ENCODE measurements around the gene ITM2C. TPM values are rescaled to one million over a fixed set of nuclear protein-coding genes. Genes with fewer than 3 reads are reported as not detected.

Gene ITM2C
- total RNA-seq, 1 experiment from 2014 or later: 21.9 TPM

- no peaks in the 10 kb centered on the region for H3K9me3 Mint-ChIP-seq (ENCODE audit: unreplicated experiment)
- no peak overlapping the region for H3K27ac Mint-ChIP-seq (ENCODE audit: low read depth, unreplicated experiment)
- H3K36me3 Mint-ChIP-seq (ENCODE audit: insufficient read depth, unreplicated experiment): no peaks in the 10 kb centered on the region
- POLR2A ChIA-PET: interaction anchor here (0.7 kb wide), 1 partner anchor 22 kb away, joined by 3 read pairs; no protein-coding TSS in a partner anchor
- intact Hi-C loops (cut with micrococcal nuclease): no loop called here
- BruUV-seq (replicated peaks): no TSS peak
- no peaks in the 10 kb centered on the region for H3K27me3 Mint-ChIP-seq (ENCODE audit: insufficient read depth, unreplicated experiment)
- no peak overlapping the region for H3K4me3 Mint-ChIP-seq (ENCODE audit: unreplicated experiment)
- TF ChIP-seq CTCF (IDR thresholded peaks at IDR 0.05; ENCODE audit: unreplicated experiment): no peak
- no peaks in the 10 kb centered on the region for H3K4me1 Mint-ChIP-seq (ENCODE audit: insufficient read depth, unreplicated experiment)
- CTCF ChIA-PET: interaction anchor here (0.6 to 0.8 kb wide), 3 partner anchors 123 to 662 kb away, joined by 3 to 5 read pairs (median 4); partner anchors contain the start of gene SPATA3
- DNase-seq (ENCODE audit: unreplicated experiment): no peak
These were observed 8.4 kb downstream of the ITM2C start for GRCh38 chr2:230872968-230873660.

GRCh38 chr2:230873661-230874401, 9.1 kb downstream of the ITM2C start:
- Mint-ChIP-seq H3K36me3 (ENCODE audit: insufficient read depth, unreplicated experiment) (no peaks in the 10 kb centered on the region), H3K27me3 (ENCODE audit: insufficient read depth, unreplicated experiment) (no peaks in the 10 kb centered on the region), H3K27ac (ENCODE audit: low read depth, unreplicated experiment) (no peak overlapping the region), H3K4me1 (ENCODE audit: insufficient read depth, unreplicated experiment) (no peaks in the 10 kb centered on the region), H3K4me3 (ENCODE audit: unreplicated experiment) (no peak overlapping the region), H3K9me3 (ENCODE audit: unreplicated experiment) (no peaks in the 10 kb centered on the region)
- DNase-seq (ENCODE audit: unreplicated experiment): no peak
- intact Hi-C loops (cut with micrococcal nuclease): no loop called here
- no TSS peak for BruUV-seq (replicated peaks)
- no peak for TF ChIP-seq CTCF (IDR thresholded peaks at IDR 0.05; ENCODE audit: unreplicated experiment)
- ChIA-PET POLR2A (no interaction called here), CTCF (no interaction called here)

- CTCF ChIA-PET: no interaction called here
- H3K27me3 Mint-ChIP-seq (ENCODE audit: insufficient read depth, unreplicated experiment): no peaks in the 10 kb centered on the region
These were observed 9.7 kb downstream of the ITM2C start for GRCh38 chr2:230874456-230874855.

More at GRCh38 chr2:230874456-230874855, 9.7 kb downstream of the ITM2C start:
- Mint-ChIP-seq H3K36me3 (ENCODE audit: insufficient read depth, unreplicated experiment) (no peaks in the 10 kb centered on the region), H3K4me3 (ENCODE audit: unreplicated experiment) (no peak overlapping the region), H3K4me1 (ENCODE audit: insufficient read depth, unreplicated experiment) (peaks cover 4% of the 10 kb centered on the region), H3K9me3 (ENCODE audit: unreplicated experiment) (no peaks in the 10 kb centered on the region), H3K27ac (ENCODE audit: low read depth, unreplicated experiment) (no peak overlapping the region)
- BruUV-seq (replicated peaks): no TSS peak
- intact Hi-C loops (cut with micrococcal nuclease): no loop called here
- DNase-seq (ENCODE audit: unreplicated experiment): no peak
- no peak for TF ChIP-seq CTCF (IDR thresholded peaks at IDR 0.05; ENCODE audit: unreplicated experiment)
- POLR2A ChIA-PET: no interaction called here
